Esophagus muscularis mucosa (tissue), 3 donors: ENCODE results near the gene XYLT1.

Experiments
- CTCF ChIP-seq, 3 experiments: fragments of 200-600 bp in 2 of 3; fragments of 450-650 bp in 1 of 3; sonication (generic) in 2 of 3; IDR thresholded peaks; one replicate each; pipeline ENCODE4 v1.5.1; 2017 to 2019; ENCODE audit warnings: antibody characterized with exemption in 3 of 3, mild to moderate bottlenecking in 2 of 3, moderate library complexity in 1 of 3
- POLR2AphosphoS5 ChIP-seq, 2 donors: sonication (generic); formaldehyde crosslinking; IDR thresholded peaks; one replicate each; pipeline ENCODE4 v1.6.1; 2017; ENCODE audit warnings: antibody characterized with exemption in 2 of 2

GRCh38 chr16:17375461-17376304, 95.1 kb downstream of the XYLT1 start:
- TF ChIP-seq CTCF (IDR thresholded peaks at IDR 0.05) (no peak), POLR2AphosphoS5 (IDR thresholded peaks at IDR 0.05) (no peak)
